GM18505 (cell line): ENCODE data around the gene CLDN2.

Source experiments
- ATAC-seq: cut with Tn5 transposase; IDR thresholded peaks from one replicate; pipeline ENCODE4 v1.9.1; 2021; ENCODE audit not compliant: unreplicated experiment
- POLR2A ChIP-seq: IDR thresholded peaks from 4 replicates; pipeline ENCODE4 v1.6.1; 2011; ENCODE audit warnings: borderline replicate concordance; ENCODE audit not compliant: insufficient read depth, insufficient read length; ENCODE audit errors: extremely low read depth

The CLDN2 gene

GRCh38 chrX:106935175-106935574, 15.0 kb downstream of the CLDN2 start:
- no peak for TF ChIP-seq POLR2A
- no peak for ATAC-seq

- no peak for ATAC-seq
- no peak for TF ChIP-seq POLR2A
Measured at GRCh38 chrX:106936246-106936645, 16.0 kb downstream of the CLDN2 start.

- ATAC-seq: no peak
- TF ChIP-seq POLR2A: no peak
Measured at GRCh38 chrX:106939566-106939965, 19.4 kb downstream of the CLDN2 start.

- no peak for ATAC-seq
- no peak for TF ChIP-seq POLR2A
Measured at GRCh38 chrX:106940068-106940467, 19.9 kb downstream of the CLDN2 start.

DNA sequence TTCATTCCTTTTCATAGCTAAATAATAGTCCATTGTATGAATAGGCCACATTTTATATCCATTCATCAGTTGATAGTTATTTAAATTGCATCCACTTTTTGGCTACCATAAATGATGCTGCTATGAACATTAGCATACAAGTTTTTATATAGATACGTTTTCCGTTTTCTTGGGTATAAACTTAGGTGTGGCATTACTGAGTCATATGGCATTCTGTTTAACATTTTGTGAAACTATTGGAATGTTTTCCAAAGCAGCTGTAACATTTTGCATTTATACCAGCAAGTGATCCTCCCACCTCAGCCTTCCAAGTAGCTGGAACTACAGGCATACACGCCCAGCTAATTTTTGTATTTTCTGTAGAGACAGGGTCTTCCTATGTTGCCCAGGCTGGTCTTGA, 26.3 kb downstream of the CLDN2 start:
- TF ChIP-seq POLR2A: no peak
- ATAC-seq: no peak

DNA sequence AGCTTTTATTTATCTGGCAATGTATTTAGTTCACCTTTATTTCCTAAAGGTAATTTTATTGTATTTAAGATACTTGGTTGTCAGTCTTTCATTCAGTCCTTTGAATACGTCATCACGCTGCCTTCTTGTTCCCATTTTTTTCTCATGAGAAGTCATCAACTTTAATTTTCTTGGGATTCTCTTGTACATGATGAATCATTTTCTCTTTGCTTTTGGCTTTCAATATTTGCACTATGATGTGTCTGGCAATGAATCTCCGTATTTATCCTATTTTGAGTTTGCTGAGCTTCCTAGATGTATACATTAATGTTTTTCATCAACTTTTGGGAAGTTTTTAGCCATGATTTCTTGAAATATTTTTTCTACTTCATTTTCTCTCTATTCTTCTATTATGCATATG, 28.4 kb downstream of the CLDN2 start:
- no peak for TF ChIP-seq POLR2A
- ATAC-seq: no peak

- TF ChIP-seq POLR2A: no peak
- ATAC-seq: no peak
Measured at GRCh38 chrX:106949366-106949765, 29.2 kb downstream of the CLDN2 start.

DNA sequence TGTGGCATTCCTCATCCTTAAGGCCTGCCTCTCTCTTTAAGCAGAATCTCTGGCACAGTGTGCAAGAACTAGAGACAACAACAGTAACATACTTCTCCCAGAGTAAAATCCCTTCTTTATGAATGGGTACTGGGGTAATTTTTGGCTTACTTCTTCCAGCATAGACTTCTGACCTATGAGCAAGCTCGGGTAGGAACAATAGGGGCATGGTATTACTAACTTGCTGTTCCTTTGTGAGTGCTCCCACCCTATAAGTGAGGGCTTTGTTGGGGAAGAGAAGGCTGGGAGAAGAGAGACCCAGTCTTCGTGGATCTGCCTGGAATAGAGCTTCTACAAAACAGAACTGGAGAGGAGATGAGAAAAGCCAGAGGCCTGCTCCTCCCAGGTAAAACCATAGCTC, 30.2 kb downstream of the CLDN2 start:
- ATAC-seq: no peak
- TF ChIP-seq POLR2A: no peak

- no peak for ATAC-seq
- TF ChIP-seq POLR2A: no peak
Measured at GRCh38 chrX:106951230-106951629, 31.0 kb downstream of the CLDN2 start.

- no peak for TF ChIP-seq POLR2A
- no peak for ATAC-seq
Measured at GRCh38 chrX:106952089-106952488, 31.9 kb downstream of the CLDN2 start.

DNA sequence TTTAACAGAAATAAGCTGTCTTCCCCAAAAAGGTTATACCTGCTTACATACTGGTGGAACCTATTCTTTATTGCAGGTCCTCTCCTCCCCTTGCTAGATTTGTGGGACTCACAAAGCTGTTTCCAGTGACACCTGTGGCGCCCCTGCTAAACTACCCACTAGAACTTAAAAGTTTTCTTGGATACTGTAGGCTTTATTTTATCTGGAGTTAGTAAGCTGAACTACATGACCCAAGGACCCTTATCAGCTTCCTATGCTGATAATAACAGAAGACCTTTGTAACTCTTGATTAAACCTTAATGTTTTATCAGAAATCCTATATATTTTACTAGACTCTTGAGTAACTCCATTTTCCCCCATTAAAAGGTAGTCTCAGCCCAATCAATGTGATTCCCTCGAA, 32.3 kb downstream of the CLDN2 start:
- TF ChIP-seq POLR2A: no peak
- ATAC-seq: no peak

GRCh38 chrX:106952988-106953387, 32.8 kb downstream of the CLDN2 start:
- TF ChIP-seq POLR2A: no peak
- ATAC-seq: no peak

GRCh38 chrX:106954041-106954440, 33.8 kb downstream of the CLDN2 start:
- no peak for ATAC-seq

DNA sequence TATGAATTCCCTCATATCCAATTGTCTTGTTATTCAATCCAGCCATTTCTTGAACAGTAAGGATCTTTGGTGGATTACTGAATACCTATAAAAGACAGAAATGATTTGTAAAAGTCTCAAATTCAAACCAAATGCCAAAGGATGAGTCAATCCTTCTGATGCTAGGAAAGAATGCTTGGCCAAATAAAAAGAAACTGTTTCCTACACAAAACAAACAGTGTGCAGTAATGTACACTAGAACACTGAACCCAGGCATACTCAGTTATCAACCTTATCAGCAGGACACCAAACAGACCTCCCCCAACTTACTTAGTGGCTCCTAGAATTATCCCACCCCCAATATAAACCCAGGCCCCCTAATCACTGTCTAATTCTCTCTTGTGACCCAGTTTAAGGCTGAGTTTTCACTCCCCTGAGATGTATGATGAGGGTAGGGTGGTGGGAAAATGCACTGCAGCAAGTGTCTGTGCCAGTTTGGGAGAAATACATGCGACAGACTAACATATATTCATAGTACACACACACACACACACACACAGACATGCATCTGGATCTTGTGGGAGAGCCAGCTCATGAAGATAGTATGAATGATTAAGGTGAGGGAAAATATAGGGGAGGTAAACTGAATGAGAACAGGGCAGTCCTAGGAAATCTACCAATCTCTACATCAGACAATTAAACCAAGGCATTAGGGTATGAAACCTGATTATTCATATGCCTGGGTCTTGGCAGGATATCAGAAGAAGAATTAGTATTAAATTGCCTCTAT, 35.0 kb downstream of the CLDN2 start:
- TF ChIP-seq POLR2A: no peak
- no peak for ATAC-seq

More at GRCh38 chrX:106954041-106954440, 33.8 kb downstream of the CLDN2 start:
- no peak for TF ChIP-seq POLR2A

GRCh38 chrX:106957856-106958255, 37.7 kb downstream of the CLDN2 start:
- ATAC-seq: no peak
- no peak for TF ChIP-seq POLR2A
